GM18861 (cell line): Measurements from ENCODE around the gene ULK4.
"Not testable (repeated sequence)": the region's sequence is repeated elsewhere in the genome, so short reads cannot be mapped to it uniquely, and the experiment has no call there.

Experiments
- ATAC-seq: cut with Tn5 transposase; IDR thresholded peaks from one replicate; pipeline ENCODE4 v1.9.1; 2021; ENCODE audit not compliant: unreplicated experiment

ULK4 gene

GRCh38 chr3:41370765-41371535 is 591.0 kb downstream of the ULK4 start:
- not testable (repeated sequence) for ATAC-seq

- no peak for ATAC-seq
Observed at GRCh38 chr3:41370307-41370706, 591.6 kb downstream of the ULK4 start.

DNA sequence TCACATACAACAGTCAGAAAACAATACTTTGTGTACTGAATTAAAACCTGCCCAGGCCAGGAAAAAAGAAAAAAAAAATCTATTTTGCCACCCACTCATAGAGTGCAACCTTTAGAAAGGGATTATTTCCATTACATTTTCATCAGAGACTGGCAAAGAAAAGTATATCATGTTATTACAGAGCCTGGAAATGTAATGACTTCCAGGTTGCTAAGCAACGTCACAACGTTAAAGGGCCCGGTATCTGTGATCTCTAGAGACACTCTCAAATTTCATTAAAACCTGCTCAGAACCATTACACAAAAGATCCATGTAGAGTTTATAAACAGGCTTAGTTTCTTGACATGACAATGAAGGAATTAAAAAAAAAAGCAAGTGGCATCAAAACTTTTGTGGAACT is 592.1 kb downstream of the ULK4 start:
- no peak for ATAC-seq

DNA sequence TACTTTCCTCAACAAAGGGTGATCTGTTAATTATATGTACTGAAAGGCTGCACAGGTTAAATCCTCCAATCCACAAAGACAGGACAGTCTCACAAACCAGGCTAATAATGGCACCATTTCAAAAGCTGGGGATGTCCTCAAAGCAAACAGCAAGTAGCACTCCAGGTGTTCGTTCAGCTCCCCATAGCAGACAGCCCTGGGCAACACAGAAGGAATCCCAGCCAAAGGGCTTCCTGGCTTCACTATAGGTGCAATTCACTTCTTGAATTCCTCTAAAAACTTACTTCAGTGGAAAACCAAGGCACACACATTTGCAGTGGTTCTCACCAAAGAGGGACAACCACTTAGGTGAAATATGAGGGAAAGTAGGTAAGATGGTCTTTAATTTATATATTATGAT is 595.9 kb downstream of the ULK4 start:
- no peak for ATAC-seq

DNA sequence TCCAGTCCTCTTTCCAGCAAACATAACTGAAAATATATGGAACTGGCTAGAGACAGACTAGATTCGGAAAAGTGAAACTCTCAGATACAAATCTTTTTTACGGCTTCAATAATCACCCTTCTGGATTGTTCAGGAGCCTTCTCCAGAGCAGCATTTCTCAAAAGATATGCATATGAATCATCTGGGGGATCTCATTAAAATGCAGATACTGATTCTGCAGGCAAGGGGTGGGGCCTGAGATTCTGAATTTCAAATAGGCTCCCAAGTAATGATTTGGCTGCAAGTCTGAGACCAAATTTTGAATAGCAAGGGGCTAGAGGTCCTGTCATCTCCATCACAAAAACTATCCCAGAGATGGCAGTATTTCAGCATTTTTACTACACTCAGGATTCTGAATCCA is 597.2 kb downstream of the ULK4 start:
- ATAC-seq: no peak

DNA sequence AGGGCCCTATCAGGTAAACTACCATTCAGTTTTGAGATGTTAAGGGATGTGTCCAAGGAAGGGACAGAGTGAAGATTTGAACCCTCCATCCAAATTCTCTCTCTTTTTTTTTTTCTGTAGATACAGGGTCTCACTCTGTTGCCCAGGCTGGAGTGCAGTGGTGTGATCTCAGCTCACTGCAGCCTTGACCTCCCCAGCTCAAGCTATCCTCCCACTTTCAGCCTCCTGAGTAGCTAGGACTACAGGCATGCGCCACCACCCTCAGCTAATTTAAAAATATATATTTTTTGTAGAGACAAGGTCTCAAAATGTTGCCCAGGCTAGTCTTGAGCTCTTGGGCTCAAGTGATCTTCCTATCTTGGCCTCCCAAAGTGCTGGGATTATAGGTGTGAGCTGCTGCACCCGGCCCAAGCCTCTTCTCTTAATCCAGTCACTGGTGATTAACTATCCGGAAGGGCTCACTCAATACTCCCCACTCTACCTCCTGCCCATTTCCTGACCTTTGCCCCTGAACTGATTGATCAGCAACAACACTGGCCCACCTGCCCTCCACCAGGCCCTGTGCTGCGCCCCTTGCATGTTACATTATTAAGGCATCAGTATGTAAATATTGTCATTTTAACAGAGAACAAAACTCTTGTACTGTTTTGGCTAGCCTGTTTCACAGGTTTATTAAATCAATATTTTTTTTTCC is 597.9 kb downstream of the ULK4 start:
- ATAC-seq: no peak

DNA sequence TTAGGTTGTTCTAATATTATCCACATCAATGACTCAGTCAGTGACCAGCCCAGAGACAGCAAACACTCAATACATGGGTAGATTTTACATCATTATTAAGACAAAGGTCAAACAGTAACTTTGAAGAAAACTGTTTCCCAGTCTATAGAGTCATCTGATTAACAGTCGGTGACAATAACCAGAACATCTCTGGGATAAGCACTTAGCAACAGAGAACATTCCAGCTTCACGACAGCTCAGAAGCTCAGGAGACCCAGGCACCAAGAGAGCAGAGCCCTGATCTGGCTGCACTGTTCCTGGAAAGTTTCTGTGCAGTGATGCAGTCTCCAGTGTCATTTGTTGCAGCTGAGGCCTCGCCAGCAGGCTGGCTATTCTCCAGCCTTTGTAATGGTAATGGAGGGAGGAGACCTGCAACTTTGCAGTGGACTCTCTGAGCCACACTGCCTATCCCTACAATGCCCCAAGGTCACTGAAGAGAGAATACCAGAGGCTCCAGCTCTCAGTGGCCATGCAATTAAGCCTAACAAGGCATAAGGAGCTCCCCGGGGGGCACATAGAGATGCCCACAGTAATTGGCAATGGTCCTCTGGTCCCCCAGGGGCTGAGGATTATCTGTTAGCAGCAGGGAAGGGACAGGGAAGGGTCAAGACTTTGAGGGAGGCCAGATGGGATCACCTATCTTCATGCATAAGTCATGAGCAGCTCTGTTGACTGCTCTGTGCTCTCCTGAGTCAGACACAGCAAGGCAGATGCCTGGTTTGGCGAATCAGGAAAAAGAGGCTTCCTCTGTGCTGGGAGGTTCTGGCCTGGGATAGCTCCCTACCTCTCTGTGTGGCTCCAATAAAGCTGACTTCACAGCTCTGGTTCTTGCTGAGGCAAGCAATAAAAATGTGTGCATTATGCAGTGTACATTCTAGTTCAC is 599.0 kb downstream of the ULK4 start:
- no peak for ATAC-seq

GRCh38 chr3:41357271-41357670 is 604.6 kb downstream of the ULK4 start:
- ATAC-seq: no peak

DNA sequence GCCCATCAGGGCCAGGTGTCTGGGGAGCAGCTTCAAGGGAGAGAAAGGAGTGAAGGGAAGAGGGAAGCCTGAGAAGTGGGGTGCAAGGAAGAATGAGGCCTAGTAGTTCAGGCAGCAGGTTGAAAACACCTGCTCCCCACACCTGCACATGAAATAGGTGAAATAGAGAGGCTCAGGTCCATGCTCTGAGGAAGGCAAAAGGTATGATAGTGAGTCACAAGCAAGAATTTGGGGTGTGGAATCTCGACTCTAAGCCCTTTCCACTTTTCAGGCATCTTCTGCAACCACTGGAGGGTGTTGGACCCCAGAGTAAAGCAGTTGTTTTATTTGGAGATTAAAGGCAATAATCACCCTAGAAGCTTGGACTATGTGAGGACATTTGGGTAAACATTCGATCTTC is 605.1 kb downstream of the ULK4 start:
- ATAC-seq: no peak

DNA sequence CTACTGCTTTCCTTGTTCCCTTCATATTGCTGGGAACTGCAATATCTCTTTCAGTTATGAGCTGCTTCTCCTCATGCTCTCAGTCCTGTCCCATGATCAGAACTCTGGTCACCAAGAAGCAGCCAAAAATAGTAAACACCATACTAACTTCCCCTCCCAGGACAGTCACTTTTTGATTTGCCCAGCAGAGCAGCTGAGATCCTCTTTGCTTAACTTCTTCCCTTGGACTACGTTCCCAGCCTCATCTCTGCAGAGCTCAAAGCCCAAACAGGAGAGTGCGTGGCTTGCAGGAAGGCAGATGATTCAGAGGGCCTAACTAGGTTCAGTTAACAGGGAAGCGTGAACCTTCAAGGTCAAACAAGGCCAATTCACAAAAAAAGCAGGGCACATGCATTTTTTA is 609.4 kb downstream of the ULK4 start:
- no peak for ATAC-seq

DNA sequence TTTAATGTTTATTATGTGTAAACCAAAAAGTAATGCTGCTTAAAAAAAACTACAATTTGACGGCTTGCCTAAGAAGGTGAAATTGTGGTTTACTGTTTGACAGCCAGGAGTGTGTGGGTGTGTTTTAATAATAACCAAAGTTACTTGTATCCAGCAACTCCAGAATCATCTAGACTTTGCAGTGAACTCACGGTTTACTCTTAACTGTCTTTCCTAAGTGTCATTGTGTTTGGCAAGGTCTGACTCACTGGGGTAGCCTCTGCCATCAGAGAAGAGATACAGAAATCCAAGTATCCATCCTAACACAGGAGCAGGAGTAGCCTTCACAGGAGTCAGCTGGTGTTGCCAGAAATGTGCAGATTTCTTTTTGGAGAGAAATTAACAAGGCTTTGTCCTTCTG is 611.5 kb downstream of the ULK4 start:
- ATAC-seq: no peak

DNA sequence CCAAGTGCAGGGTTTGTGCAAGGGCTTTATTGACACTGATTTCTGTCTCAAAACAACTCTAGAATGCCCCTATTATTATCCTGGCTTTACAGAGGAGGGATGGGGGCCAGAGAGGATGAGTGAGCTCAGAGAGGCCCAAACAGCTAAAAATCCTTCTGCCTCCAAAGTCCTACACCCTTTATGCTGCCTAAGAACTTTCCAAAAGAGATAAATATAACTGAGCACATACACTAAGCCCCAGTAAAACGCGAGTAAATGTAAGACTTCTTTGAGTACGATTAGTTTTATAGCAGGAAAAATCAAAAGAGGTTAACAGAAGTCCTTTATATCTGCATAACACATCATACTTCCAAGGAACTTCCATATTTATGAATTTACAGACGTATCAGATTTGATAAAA is 613.5 kb downstream of the ULK4 start:
- ATAC-seq: no peak

DNA sequence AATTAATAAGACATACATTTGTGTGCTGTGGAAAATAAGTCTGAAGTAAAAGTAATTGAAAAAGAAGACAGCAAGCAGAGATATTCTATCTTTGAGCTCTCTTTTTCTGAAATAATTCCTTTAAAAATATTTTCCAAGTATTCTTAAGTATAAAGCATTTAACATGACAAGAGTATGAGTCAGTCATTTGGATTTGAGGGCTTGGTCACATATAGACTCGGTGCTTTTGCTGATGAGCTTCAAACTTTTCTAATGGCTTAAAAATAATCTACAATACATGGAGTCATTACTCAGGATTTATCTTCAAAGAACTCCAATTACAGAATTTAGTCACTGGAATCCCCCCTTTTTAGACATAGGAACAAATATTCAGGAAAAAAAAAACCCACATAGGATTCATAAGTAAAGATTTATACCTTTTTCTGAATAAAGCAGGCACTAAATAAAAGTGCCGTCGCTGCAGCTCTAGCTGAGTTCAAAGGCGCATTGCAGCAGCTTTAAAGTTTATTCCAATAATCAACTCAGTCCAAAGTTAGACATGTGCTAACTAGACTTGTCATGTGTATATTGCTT is 615.1 kb downstream of the ULK4 start:
- ATAC-seq: no peak

- ATAC-seq: no peak
Observed at GRCh38 chr3:41345788-41346187, 616.1 kb downstream of the ULK4 start.

GRCh38 chr3:41339758-41340157 is 622.1 kb downstream of the ULK4 start:
- ATAC-seq: no peak

- no peak for ATAC-seq
Observed at GRCh38 chr3:41338276-41338675, 623.6 kb downstream of the ULK4 start.

DNA sequence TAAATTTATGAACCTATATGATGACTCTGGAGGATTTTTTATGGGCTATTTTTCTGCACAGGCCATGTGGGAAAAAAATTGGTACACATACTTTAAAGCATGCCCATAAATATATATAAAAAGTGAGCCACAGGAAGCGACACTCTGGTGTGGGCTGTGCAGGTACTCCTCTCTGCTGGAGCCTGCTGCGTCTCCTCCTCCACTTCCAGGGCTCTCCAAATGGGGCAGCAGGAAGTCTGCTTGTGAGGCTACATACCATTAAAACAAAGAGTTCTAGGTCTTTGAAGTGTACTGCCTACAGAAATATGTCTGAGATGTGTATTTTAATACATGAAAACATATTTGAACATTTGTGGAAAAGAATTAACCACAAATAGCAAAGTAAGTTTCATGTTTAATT is 627.5 kb downstream of the ULK4 start:
- no peak for ATAC-seq

DNA sequence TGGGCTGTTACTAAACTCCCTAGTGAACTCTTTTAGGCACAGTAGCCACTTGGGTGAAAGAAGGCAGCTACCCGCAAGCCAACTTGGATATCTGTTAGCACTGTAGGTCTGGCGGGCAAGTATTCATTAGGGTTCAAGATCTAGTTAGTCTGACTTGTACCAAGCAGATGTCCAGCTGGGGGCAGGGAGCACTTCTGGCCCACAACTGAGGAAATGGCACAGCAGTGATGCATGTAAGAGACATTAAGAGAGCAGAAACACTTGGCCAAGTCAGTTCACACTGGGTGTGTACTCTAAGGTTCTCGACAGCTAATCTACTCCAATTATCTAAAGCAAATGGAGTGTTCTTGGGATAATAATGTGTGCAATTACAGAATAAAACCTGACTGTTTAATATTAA is 630.9 kb downstream of the ULK4 start:
- ATAC-seq: no peak

DNA sequence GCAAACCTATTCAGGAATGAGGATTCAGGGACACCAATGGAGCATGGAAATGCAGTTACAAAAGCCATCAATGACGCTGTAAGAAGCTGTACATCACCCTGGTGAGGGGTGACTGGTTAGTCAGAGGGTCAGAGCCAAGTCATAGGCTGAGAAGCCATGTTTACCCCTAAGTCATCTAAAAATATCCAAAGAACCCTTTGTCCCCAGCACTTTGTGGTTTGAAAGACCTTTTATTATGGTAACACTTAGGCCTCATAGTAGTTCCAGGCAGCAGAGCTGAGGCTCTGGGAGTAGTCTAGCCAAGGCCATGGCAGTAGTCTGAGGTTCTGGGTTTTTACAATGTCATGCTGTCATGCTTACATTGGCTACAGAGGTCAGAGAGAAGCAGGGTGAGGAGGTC is 631.4 kb downstream of the ULK4 start:
- no peak for ATAC-seq

- ATAC-seq: no peak
Observed at GRCh38 chr3:41329881-41330280, 632.0 kb downstream of the ULK4 start.

DNA sequence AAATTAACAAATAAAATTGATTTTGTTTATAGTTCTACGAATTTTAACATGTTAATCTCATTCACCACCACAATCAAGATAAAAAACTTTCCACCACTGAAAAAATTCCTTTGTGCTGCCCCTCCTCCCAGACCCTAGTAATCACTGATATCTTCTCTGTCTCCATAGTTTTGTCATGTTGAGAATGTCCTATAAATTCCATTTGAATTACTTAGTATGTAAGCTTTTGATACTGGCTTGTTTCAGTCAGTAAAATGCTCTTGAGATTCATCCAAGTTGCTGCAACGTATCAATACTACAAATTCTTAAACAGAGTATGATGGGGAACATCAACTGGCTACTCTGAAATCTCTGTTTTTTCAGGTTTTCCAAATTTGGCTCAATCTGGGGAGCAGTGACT is 633.0 kb downstream of the ULK4 start:
- no peak for ATAC-seq
